ENCODE measurements around the gene ALPP. TPM values are rescaled to one million over a fixed set of nuclear protein-coding genes. Genes with fewer than 3 reads are reported as not detected.

Gene ALPP
- polyA plus RNA-seq, 1 of the 3 experiments (the other 2 are of a cell fraction) = not detected

DNA sequence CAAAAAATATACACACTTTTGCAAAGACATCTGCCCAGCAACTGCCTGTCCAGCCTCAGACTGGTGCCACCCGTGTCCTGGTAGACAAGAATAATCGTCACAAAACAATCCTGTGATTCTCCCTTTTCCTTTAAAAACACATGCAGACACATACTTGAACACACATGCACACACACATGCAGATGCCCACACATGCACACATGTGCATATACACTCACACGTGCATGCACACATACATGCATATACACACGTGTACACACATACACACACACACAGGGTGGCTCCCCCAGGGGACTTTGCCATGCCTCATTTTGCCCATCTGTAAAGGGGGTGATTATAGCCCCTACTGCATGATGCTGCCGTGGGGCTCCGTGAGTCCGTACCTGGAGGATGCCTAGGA, 24.9 kb upstream of the ALPP start:
- TF ChIP-seq FOXM1 (IDR thresholded peaks at IDR 0.05; ENCODE audit: low read depth) (no peak), FOXJ3 (CRISPR knock-in tag; IDR thresholded peaks at IDR 0.05) (no peak), SMC3 (IDR thresholded peaks at IDR 0.05; ENCODE audit: low read depth, low read length) (no peak), ELF1 (IDR thresholded peaks at IDR 0.05) (no peak), RAD21 (IDR thresholded peaks at IDR 0.05; ENCODE audit: low read length) (no peak), RFX5 (IDR thresholded peaks at IDR 0.05; ENCODE audit: low read length) (no peak), MEF2A (IDR thresholded peaks at IDR 0.05; ENCODE audit: borderline replicate concordance, low read depth) (no peak)
- TF ChIP-seq, protein P1, sequence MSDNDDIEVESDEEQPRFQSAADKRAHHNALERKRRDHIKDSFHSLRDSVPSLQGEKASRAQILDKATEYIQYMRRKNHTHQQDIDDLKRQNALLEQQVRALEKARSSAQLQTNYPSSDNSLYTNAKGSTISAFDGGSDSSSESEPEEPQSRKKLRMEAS (IDR thresholded peaks at IDR 0.05; ENCODE audit: low read depth) = no peak
- TF ChIP-seq, protein P2, sequence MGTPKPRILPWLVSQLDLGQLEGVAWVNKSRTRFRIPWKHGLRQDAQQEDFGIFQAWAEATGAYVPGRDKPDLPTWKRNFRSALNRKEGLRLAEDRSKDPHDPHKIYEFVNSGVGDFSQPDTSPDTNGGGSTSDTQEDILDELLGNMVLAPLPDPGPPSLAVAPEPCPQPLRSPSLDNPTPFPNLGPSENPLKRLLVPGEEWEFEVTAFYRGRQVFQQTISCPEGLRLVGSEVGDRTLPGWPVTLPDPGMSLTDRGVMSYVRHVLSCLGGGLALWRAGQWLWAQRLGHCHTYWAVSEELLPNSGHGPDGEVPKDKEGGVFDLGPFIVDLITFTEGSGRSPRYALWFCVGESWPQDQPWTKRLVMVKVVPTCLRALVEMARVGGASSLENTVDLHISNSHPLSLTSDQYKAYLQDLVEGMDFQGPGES (IDR thresholded peaks at IDR 0.05; ENCODE audit: low read depth, low read length) = no peak
- Histone ChIP-seq H3K79me2 (ENCODE audit: insufficient read depth) (no peaks in the 10 kb centered on the region), H3K9me3 (no peaks in the 10 kb centered on the region), H3K36me3 (replicated peaks in 1 of 2; ENCODE audit: control insufficient read depth in 1 of 2, insufficient read depth in 2 of 2, low read length in 1 of 2) (no peaks in the 10 kb centered on the region), H3K9me2 (no peaks in the 10 kb centered on the region), H4K20me1 (ENCODE audit: insufficient read depth) (no peaks in the 10 kb centered on the region), H3K4me1 (ENCODE audit: control insufficient read depth in 1 of 2, insufficient read depth in 2 of 2, low read depth in 1 of 2, low read length in 1 of 2) (no peaks in the 10 kb centered on the region), H3F3A (replicated peaks; ENCODE audit: insufficient read depth) (no peaks in the 10 kb centered on the region), H2AFZ (ENCODE audit: low read depth) (no peak overlapping the region), H3K4me2 (no peak overlapping the region), H3K4me3 (ENCODE audit: low read depth in 2 of 2, low read length in 1 of 2) (no peak overlapping the region), H3K9ac (no peak overlapping the region), H3K27ac (ENCODE audit: low read depth in 2 of 2, low read length in 1 of 2) (no peak overlapping the region), H3K27me3 (ENCODE audit: insufficient read depth) (peaks cover 49% of the 10 kb centered on the region)
- POLR2A ChIA-PET = no interaction called here
- CTCF ChIA-PET = interaction anchor here (1.2 to 1.3 kb wide), 3 partner anchors 15 to 86 kb away, joined by 3 to 6 read pairs (median 3); no protein-coding TSS in a partner anchor
- DNase-seq = no peak
- 83% methylated on average over 7 of the region's 7 CpGs for WGBS (ENCODE audit: low lambda C conversion rate)

DNA sequence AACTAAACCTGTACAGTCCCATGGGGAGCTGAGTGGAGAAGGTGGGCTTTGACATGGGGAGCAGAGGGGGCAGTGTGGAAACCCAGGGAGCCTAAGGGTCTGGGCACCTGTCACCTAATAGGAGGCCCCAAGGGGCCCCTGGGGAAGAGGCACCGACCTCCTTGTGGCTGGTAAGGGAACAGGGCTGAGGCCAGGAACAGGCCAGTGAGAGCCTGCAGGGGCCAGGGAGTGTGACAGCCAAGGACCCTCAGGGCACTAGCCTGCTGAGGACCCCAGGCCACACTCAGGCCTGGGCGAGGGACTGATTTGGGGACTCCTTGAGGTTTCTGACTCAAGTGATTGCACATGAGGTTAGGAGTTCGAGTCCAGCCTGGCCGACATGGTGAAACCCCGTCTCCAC, 24.5 kb upstream of the ALPP start:
- TF ChIP-seq NRF1 (IDR thresholded peaks at IDR 0.05; ENCODE audit: low read depth, low read length) = no peak
- H3K9ac ChIP-seq = no peak overlapping the region
- H3K79me2 ChIP-seq (ENCODE audit: insufficient read depth) = no peaks in the 10 kb centered on the region
- ChIA-PET POLR2A (no interaction called here), CTCF (interaction anchor here (1.0 to 1.3 kb wide), 4 partner anchors 12 to 85 kb away, joined by 3 to 6 read pairs (median 3); no protein-coding TSS in a partner anchor)
- H3K36me3 ChIP-seq (replicated peaks in 1 of 2; ENCODE audit: control insufficient read depth in 1 of 2, insufficient read depth in 2 of 2, low read length in 1 of 2) = no peaks in the 10 kb centered on the region
- H3K4me1 ChIP-seq (ENCODE audit: control insufficient read depth in 1 of 2, insufficient read depth in 2 of 2, low read depth in 1 of 2, low read length in 1 of 2) = no peaks in the 10 kb centered on the region
- no peaks in the 10 kb centered on the region for H3F3A ChIP-seq (replicated peaks; ENCODE audit: insufficient read depth)
- H4K20me1 ChIP-seq (ENCODE audit: insufficient read depth) = no peaks in the 10 kb centered on the region
- no peak for DNase-seq
- peaks cover 45% of the 10 kb centered on the region for H3K27me3 ChIP-seq (ENCODE audit: insufficient read depth)
- no peaks in the 10 kb centered on the region for H3K9me3 ChIP-seq
- no peaks in the 10 kb centered on the region for H3K9me2 ChIP-seq
- no peak overlapping the region for H3K4me2 ChIP-seq
- 63% methylated on average over 5 of the region's 5 CpGs for WGBS (ENCODE audit: low lambda C conversion rate)
- H3K27ac ChIP-seq (ENCODE audit: low read depth in 2 of 2, low read length in 1 of 2) = no peak overlapping the region
- H3K4me3 ChIP-seq (ENCODE audit: low read depth in 2 of 2, low read length in 1 of 2) = no peak overlapping the region
- H2AFZ ChIP-seq (ENCODE audit: low read depth) = no peak overlapping the region

DNA sequence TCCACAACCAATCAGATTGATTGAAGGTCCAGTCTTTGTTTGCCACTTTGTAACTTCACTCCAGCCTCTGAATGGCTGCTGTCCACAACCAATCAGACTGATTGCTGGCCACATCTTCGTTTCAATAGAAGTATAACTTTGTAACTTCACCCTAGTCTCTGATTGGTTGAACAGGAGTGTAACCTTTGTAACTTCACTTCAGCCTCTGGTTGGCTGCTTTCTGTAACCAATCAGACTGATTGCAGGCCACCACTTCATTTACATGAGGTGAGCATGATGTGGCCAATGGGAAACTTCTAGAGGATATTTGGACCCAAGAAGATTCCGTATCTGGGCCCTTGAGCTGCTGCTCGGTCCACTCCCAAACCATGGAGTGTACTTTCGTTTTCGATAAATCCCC, 16.9 kb upstream of the ALPP start:
- no peaks in the 10 kb centered on the region for H3K9me2 ChIP-seq
- CTCF ChIA-PET = no interaction called here
- TF ChIP-seq MXI1 (IDR thresholded peaks at IDR 0.05; ENCODE audit: low read depth, low read length) = no peak
- no peak for TF ChIP-seq RCOR1 (IDR thresholded peaks at IDR 0.05; ENCODE audit: low read length)
- no peak for TF ChIP-seq REST (IDR thresholded peaks at IDR 0.05; ENCODE audit: low read depth, low read length)
- TF ChIP-seq CHD2 (IDR thresholded peaks at IDR 0.05; ENCODE audit: low read length, partially characterized antibody) = no peak
- TF ChIP-seq, protein P3, sequence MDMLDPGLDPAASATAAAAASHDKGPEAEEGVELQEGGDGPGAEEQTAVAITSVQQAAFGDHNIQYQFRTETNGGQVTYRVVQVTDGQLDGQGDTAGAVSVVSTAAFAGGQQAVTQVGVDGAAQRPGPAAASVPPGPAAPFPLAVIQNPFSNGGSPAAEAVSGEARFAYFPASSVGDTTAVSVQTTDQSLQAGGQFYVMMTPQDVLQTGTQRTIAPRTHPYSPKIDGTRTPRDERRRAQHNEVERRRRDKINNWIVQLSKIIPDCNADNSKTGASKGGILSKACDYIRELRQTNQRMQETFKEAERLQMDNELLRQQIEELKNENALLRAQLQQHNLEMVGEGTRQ (IDR thresholded peaks at IDR 0.05; ENCODE audit: borderline replicate concordance, low read depth, low read length) = no peak
- TF ChIP-seq NRF1 (IDR thresholded peaks at IDR 0.05; ENCODE audit: low read depth, low read length) = no peak
- TF ChIP-seq SIN3A (IDR thresholded peaks at IDR 0.05; ENCODE audit: borderline replicate concordance, low read depth, low read length) = no peak
- TF ChIP-seq NFIC (IDR thresholded peaks at IDR 0.05; ENCODE audit: borderline replicate concordance) = no peak
- no peak for TF ChIP-seq MEF2A (IDR thresholded peaks at IDR 0.05; ENCODE audit: borderline replicate concordance, low read depth)
- no peak for TF ChIP-seq POLR2AphosphoS5 (IDR thresholded peaks at IDR 0.05; ENCODE audit: low read depth, low read length)
- TF ChIP-seq RFX5 (IDR thresholded peaks at IDR 0.05; ENCODE audit: low read length) = no peak

More for the DNA sequence above, 16.9 kb upstream of the ALPP start:
- Histone ChIP-seq H3K79me2 (ENCODE audit: insufficient read depth) (no peaks in the 10 kb centered on the region), H3K27ac (ENCODE audit: low read depth in 2 of 2, low read length in 1 of 2) (no peak overlapping the region), H3K36me3 (replicated peaks in 1 of 2; ENCODE audit: control insufficient read depth in 1 of 2, insufficient read depth in 2 of 2, low read length in 1 of 2) (no peaks in the 10 kb centered on the region), H3K4me1 (ENCODE audit: control insufficient read depth in 1 of 2, insufficient read depth in 2 of 2, low read depth in 1 of 2, low read length in 1 of 2) (no peaks in the 10 kb centered on the region; a peak in 1 of 4 replicates), H3K27me3 (ENCODE audit: insufficient read depth) (no peaks in the 10 kb centered on the region), H2AFZ (ENCODE audit: low read depth) (no peak overlapping the region), H3K4me3 (ENCODE audit: low read depth in 2 of 2, low read length in 1 of 2) (no peak overlapping the region), H4K20me1 (ENCODE audit: insufficient read depth) (no peaks in the 10 kb centered on the region), H3K4me2 (no peak overlapping the region), H3K9me3 (no peaks in the 10 kb centered on the region), H3K9ac (no peak overlapping the region), H3F3A (replicated peaks; ENCODE audit: insufficient read depth) (no peaks in the 10 kb centered on the region)
- WGBS (ENCODE audit: low lambda C conversion rate) = 70% methylated on average over 5 of the region's 5 CpGs
- POLR2A ChIA-PET = no interaction called here
- DNase-seq = no peak
